Mononuclear cell (primary cell): ENCODE data around the gene SDCCAG8. TPM values are rescaled to one million over a fixed set of nuclear protein-coding genes. Genes with fewer than 3 reads are reported as not detected.

ENCODE experiments used
- H3K27me3 ChIP-seq: 2 replicates; pipeline ENCODE4 v1.6.0; 2011; ENCODE audit warnings: low read length, control low read depth; ENCODE audit not compliant: insufficient read depth
- H3K4me1 ChIP-seq: 2 replicates; pipeline ENCODE4 v1.5.1; 2011; ENCODE audit warnings: mild to moderate bottlenecking, low read length, control low read depth; ENCODE audit not compliant: insufficient read depth
- H3K4me3 ChIP-seq: 2 replicates; pipeline ENCODE4 v1.5.1; 2011; ENCODE audit warnings: mild to moderate bottlenecking, low read length, moderate library complexity
- H3K9me3 ChIP-seq: 2 replicates; pipeline ENCODE4 v1.5.1; 2011; ENCODE audit warnings: low read depth, mild to moderate bottlenecking, control low read depth, low read length
- total RNA-seq: library from RNA; depleted of rRNA; stranded (reverse); fragments of >200 nt; gene quantifications from one replicate; pipeline ENCODE4 v1.2.3, GENCODE V29; 2012

Gene SDCCAG8
- total RNA-seq, 1 donor: 29.3 TPM

DNA sequence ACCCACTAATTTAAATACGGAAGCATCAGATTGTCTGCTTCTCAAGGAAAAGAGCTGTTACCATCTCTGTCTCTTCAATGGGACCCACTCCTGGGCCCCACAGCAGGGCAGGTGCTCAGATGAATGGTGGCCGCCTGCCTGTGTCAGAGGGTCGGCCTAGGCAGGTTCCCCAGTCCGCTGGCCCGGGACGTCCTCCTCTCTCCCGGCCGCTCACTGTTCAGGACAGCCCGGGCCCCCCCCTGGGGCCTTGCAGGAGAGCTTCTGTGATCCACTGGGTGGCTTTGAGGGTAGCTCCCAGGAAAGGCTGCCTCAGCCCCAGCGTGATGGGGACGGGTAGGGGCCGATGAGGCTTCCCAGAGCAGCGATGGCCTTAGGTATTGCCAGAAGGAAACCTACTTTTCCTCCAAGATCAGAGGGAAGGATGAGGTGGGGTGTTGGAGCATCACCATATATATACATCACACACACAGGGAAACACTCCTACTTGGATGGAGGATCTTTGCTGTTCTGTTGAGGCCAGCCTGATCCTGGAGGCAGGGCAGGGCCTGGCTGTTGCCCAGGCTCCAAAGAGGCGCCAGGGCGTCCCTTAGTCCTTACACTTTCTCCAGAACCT is 231.3 kb downstream of the SDCCAG8 start:
- Histone ChIP-seq H3K4me3 (no peak overlapping the region), H3K4me1 (peaks cover 9% of the 10 kb centered on the region), H3K27me3 (no peaks in the 10 kb centered on the region), H3K9me3 (no peaks in the 10 kb centered on the region)

DNA sequence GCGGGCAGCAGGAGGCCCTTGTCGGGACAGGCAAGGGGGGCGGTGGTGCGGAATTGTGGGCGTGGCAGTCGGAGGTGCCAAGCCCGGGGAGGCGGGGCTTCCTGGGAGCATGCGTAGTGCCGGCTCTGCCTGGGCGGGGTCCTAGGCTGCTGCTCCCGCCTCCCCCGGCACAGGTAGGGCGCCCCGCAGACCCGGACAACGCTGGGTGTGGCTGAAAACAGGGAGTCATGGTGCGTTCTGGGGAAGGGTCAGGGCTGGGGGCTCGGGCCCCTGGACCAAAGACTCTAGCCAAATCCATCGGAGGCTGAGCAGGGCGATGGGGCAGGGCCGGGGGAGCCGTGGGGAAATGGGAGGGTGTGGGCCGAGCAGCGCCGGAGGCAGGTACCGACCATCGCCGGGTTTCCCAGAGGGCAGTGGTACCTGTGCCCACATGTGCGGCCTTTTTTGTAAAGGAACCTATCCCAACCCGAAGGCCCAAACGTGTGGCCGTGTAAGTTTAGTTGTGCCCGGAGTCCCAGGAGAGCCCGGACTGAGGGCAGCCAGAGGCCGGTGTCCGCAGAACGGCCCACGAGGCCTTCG is 231.9 kb downstream of the SDCCAG8 start:
- Histone ChIP-seq H3K4me1 (peaks cover 3% of the 10 kb centered on the region), H3K9me3 (no peaks in the 10 kb centered on the region), H3K4me3 (no peak overlapping the region), H3K27me3 (no peaks in the 10 kb centered on the region)

DNA sequence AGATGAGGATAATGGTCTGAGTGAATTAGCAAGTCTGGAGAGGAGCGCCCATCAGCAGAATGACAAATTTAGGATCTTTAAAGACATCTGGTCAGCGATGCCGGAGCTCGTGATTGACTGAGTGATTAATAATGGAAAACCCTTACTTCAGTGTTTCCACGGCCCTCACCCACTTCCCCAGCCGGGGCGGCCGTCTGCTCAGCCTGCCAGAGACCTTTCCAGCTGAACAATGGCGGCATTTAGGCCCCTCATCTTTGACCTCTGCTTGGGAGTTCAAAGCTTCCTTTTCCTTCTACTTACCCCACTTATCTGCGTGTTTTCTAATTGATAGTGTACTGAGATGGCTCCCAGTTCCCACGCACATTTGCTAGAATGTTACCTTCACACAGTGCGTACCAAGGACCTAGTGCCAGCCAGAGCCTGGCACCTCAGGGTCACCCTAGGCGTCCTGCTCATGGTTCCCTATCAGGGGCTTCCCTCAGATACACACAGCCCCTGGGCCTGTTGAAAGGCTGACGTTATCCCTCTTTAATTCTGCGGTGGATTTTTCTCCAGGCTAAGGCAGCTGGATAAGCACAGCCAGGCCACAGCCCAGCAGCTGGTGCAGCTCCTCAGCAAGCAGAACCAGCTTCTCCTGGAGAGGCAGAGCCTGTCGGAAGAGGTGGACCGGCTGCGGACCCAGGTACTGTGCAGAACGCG is 232.8 kb downstream of the SDCCAG8 start:
- H3K4me3 ChIP-seq: no peak overlapping the region

DNA sequence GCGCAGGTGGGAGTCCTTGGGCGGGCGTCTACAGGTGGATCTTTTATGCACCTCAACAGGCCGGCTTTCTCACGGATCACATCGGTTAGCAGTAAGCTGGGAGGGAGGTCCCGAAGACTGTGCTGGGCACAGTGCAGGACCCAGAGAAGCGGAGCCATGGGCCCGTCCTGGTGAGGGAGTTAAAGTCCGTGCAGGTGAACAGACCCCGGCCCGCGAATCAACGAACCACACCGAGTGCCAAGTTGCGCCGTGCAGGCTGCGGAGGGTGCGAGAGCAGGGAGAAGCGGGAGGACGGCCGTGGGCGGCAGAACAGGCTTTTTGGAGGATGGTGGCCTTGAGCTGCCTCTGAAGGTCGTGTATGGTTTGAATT is 233.3 kb downstream of the SDCCAG8 start:
- no peaks in the 10 kb centered on the region for H3K27me3 ChIP-seq
- no peaks in the 10 kb centered on the region for H3K9me3 ChIP-seq
- H3K4me3 ChIP-seq: no peak overlapping the region
- no peaks in the 10 kb centered on the region for H3K4me1 ChIP-seq

More for the DNA sequence above, 232.8 kb downstream of the SDCCAG8 start:
- no peaks in the 10 kb centered on the region for H3K27me3 ChIP-seq
- H3K4me1 ChIP-seq: no peaks in the 10 kb centered on the region
- no peaks in the 10 kb centered on the region for H3K9me3 ChIP-seq

DNA sequence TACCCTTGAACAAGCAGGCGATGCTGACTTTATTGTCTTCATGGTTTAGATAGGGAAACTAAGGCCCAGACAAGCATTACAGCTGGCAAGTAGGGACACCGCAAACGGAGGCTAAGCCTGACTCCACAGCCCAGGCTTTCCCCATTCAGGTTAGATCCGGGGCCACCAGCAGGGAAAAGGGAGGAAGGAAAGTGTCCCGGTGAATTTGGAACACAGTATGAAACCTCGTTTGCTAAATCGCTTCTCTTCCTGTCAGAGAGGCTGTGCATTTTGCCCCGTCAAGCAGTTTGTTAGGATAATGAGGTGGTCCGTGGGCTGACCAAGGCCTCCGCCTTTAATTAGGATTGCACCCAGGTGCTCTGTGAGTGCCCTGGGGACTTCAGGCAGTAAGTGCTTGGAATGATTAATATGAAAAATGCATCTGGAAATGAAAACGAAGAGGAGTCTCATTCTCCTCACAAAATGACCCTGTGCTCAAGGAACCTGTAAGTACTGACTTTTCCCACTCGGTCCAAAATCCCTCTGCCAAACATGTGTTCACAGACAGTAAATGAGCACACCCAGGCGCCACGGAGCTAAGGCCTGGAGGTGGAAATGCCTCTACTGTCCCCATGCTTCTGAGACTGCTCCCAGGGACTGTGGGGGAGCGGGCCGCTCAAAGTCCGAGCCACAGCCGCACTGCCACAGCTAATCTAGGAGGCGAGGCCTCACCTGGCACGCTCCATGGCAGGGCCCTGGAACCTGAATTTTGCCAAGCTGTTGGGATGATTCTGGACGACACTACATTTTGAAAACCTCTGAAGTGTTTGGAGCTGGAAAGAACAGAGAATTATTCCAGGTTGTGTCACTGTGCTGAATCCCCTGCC is 234.1 kb downstream of the SDCCAG8 start:
- H3K9me3 ChIP-seq: no peaks in the 10 kb centered on the region
- H3K4me3 ChIP-seq: no peak overlapping the region
- H3K27me3 ChIP-seq: no peaks in the 10 kb centered on the region
- peaks cover 3% of the 10 kb centered on the region for H3K4me1 ChIP-seq

DNA sequence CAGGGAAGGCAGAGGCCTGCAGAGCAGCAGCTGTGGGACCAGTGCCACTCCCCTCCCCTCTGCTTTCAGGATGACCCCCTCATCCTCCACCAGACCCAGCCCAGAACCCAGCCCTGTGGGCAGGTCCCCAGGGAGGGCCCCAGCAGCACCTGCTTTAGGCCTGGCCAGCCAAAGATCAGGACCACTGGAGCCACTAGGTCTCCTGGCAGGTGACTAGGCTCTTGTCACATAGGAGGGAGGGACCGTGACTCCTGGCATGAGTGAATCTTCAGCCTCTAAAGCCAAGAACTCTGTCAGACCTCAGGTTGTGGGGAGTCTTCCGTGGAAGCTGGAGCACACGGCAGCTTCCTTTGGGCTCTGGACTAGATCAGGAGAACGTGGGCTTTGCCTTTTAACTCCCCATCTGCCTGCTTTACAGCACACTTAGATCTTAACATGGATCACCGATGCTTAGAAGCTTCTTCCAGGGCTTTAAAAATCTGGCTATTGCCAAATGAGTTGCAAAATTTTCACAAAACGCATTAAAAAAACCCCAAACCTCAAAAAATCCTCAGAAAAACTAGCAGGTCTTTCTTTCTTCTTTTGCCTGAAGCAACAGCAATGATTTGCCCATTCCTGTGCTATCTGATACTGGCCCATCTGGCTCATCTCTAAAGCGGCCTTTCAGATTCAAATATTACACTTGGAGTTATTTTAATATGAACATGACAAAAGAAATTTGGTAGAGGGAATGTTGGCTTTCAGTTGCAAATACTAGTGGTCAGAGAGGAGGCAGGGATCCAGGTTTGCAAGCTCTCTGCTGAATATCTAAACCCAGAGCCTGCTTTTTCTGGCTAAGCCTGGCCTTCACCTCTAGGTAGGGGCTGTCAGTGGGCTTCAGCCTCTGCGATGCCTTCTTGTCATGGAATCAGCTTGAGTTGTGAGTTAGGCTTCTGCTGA is 235.2 kb downstream of the SDCCAG8 start:
- Histone ChIP-seq H3K9me3 (no peaks in the 10 kb centered on the region), H3K4me3 (no peak overlapping the region), H3K4me1 (peaks cover 14% of the 10 kb centered on the region), H3K27me3 (no peaks in the 10 kb centered on the region)

DNA sequence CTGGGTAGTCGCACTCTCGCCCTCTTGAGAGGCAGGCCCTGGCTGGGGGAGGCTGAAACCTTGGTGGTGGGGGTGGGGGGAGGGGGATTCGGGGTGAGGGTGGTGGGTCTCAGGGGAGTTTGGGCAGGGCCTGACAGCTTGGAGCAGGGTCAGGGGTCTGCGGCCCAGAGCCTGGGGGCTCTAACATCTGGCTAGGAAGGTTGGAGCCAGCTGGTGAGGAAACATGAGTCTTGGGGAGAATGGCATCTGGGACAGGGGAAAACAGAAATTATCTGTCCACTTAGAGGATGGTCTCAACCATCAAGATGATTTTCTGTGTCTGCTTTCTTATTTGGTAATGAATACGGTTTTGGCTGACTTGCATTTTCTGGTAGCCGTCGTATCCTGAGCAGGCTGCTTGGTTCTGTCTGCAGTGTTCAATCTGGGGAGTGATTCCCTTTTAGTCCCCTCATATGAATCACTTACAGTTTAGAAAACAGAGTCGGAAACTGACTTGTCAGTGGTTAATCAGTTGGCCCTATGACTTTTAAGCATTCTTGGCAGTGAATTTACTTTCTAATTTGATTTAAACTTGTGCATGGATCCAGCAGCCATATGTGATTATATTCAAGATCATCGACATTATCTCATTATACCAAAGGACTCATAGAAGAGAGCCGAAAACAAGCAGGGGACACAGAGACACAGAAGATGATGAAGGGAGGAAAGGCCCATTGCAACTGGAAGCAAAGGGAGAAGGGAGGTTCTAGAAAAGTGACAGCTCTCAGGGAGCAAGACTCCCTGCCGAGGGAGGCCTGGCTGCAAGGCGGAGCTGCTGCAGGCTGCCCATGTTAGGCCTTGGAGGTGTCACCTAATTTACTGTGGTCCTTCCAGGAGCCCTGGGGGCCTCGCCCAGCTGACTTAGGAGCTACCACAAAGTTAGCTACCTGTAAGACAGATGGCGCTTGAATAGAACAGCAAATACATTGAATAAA is 237.6 kb downstream of the SDCCAG8 start:
- Histone ChIP-seq H3K27me3 (no peaks in the 10 kb centered on the region), H3K4me3 (no peak overlapping the region), H3K4me1 (peaks cover 24% of the 10 kb centered on the region), H3K9me3 (no peaks in the 10 kb centered on the region)

DNA sequence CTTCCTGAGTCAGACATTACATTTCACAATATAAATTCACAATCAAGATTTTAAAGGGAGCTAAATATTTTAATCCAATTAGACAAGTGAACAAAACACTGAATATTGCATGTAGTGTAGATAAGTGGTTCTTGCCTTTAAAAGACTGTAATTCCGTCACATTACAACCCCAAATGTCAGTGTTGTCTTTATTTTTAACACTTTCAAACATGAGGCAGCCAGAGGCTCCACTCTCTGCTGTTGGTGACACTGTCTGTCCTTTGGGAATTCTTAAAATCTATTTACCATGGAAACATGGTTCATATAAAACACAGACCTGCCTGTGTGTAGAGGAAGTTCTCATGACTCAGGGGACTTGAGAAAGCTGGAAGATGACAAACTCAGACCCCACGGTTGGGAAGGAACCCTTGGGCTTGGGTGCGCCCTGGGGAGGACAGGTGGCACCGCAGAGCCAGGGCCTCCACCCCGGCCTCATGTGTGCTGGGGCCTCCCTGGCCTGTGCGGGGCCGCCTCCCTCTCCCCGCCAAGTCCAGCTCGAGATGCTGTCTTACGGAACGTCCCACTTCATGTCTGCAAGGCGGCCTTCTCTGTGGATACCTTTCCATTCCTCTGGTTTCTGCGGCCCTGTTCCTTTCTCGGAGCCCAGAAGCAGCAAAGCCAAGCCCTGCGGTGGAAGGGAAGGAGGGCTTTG is 239.0 kb downstream of the SDCCAG8 start:
- H3K4me1 ChIP-seq: peaks cover 24% of the 10 kb centered on the region
- no peak overlapping the region for H3K4me3 ChIP-seq
- no peaks in the 10 kb centered on the region for H3K9me3 ChIP-seq
- H3K27me3 ChIP-seq: no peaks in the 10 kb centered on the region

DNA sequence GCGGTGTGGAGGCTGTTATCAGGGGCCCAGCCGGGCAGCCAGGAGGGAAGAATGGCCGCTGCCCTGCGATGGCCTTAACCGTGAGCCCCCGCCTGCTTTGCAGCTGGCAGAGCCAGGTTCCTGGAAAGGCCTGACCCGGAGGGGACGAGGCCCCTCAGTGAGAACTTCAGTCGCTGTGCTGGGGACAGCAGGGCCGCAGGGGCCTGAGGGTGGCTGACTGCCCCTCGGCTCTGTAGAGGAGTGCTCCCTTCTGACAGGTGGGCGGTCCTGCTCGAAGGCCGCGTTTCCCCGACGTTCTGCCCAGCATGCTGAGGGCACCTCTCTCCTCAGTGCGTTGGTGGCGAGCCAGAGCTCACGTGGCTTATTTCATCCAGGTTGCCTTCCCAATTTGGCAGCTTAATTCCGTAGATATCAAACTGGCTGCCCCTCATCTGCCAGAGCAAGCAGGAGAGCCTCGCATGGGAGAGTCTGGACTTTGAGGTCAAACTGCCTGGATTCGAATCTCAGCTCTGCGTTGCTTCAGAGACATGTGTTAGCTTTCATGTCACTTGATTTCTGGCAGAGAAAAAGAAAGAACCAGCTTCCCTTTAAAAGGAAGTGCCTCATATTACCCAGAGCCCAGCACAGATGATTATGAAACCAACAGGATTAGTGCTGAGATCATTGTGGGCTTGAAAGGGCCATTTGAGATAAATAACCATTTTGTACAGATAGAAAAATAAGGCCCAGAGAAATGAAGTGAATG is 239.8 kb downstream of the SDCCAG8 start:
- Histone ChIP-seq H3K4me1 (peaks cover 24% of the 10 kb centered on the region), H3K9me3 (no peaks in the 10 kb centered on the region), H3K4me3 (no peak overlapping the region), H3K27me3 (no peaks in the 10 kb centered on the region)

DNA sequence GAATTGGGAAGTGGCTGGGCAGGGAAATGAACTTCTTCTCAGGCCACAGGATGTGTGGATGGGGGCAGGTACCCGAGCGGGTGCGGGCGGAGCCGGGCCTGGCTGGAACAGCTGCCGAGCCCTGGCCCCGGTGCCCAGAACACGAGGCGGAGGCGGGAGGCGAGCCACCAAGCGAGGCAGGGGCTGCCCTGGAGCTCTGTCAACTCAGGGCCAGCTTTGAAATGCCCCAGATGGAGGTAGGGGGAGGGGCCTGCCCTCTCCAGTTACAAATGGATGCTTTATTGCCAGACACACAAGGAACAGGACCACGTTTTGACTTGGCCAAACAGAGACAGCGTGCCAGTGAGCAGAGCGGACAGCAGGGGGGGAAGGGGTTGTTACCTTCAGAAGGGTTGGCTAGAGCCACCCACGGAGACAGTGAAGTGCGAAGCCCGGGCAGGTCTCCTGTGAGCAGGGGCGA is 240.4 kb downstream of the SDCCAG8 start:
- Histone ChIP-seq H3K27me3 (no peaks in the 10 kb centered on the region), H3K4me1 (peaks cover 24% of the 10 kb centered on the region), H3K9me3 (no peaks in the 10 kb centered on the region), H3K4me3 (no peak overlapping the region)

DNA sequence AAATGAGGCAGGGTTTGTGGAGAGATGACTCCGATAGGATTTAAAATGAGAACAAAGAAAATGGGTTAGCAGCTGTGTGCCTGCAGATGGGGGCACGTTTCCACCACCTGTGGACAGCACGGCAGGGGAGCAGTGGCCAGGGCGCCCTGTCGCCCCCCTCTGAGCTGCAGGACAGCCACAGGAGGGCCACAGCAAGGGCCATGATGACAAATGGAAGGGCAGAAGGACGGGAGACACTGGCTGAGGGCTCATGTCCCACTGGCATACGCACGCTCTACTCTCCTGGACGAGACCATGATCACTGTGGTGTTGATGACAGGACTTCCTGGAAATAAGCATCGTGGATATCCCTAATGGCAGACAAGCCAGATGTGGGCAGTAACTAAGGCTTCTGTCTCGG is 241.0 kb downstream of the SDCCAG8 start:
- no peaks in the 10 kb centered on the region for H3K9me3 ChIP-seq
- no peak overlapping the region for H3K4me3 ChIP-seq
- peaks cover 24% of the 10 kb centered on the region for H3K4me1 ChIP-seq
- H3K27me3 ChIP-seq: no peaks in the 10 kb centered on the region

DNA sequence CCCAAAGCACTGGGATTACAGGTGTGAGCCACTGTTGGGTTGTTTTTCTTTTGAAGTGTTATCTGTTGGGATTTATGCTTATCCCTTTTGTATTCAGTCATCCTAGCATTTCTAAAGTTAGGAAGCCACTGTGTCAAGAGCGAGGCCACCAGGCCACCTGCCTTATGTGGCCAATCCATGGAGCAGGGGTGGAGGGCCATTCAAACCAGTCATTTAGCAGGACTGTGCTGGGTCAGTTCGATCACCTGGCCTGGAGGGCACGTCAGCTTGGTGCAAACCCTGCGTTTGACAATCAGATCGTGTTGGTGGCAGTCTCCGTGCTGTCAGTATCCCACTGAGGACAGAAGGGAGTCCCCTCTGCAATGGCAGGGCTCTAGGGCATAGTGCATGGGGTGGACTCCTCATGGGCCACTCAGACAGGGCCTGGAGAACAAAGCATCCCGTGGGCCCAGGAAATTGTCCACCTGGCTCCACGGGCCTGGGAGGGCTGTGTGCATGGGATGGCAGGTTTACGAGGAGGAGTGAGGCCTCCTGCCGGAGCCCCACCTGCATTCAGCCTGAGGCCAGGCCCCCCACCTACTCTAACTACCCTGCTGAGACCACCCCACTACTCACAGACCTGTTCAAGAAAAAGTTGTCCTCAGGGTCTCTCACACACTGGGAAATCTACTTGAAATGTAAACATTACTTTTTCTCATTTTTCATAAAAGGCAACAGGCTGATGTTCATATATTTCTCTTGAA is 242.3 kb downstream of the SDCCAG8 start:
- Histone ChIP-seq H3K27me3 (no peaks in the 10 kb centered on the region), H3K9me3 (no peaks in the 10 kb centered on the region), H3K4me3 (no peak overlapping the region), H3K4me1 (peaks cover 24% of the 10 kb centered on the region)
